GM18517 (cell line): Measurements from ENCODE around the gene OR1A1.
"Not testable (repeated sequence)": the region's sequence is repeated elsewhere in the genome, so short reads cannot be mapped to it uniquely, and the experiment has no call there.

Experiments
- ATAC-seq: cut with Tn5 transposase; IDR thresholded peaks from one replicate; pipeline ENCODE4 v1.9.1; 2021; ENCODE audit warnings: mild to moderate bottlenecking, moderate library complexity; ENCODE audit not compliant: unreplicated experiment

OR1A1 gene

GRCh38 chr17:3207367-3207766, at the start of gene OR1A1:
Gene OR1A1 (plus strand): TSS chr17:3207667. CDS start chr17:3215621, 7,954 bp downstream.
- no peak for ATAC-seq

- ATAC-seq, result no peak
These were observed 39.9 kb upstream of the OR1A1 start for GRCh38 chr17:3167574-3167973.

- ATAC-seq, result no peak
These were observed 17.5 kb upstream of the OR1A1 start for GRCh38 chr17:3189961-3190360.

- ATAC-seq, result no peak
These were observed 10.2 kb upstream of the OR1A1 start, which contains the start of gene OR1A2 for GRCh38 chr17:3197219-3197618. Gene OR1A2 (plus strand): TSS chr17:3197519. CDS start chr17:3197519, 0 bp downstream.

- ATAC-seq, result no peak
These were observed 1.0 kb downstream of the OR1A1 start for GRCh38 chr17:3208484-3208883.

- ATAC-seq, result no peak
These were observed 5.5 kb downstream of the OR1A1 start for GRCh38 chr17:3213001-3213400.

- ATAC-seq, result no peak
These were observed 6.1 kb downstream of the OR1A1 start for GRCh38 chr17:3213587-3213986.

GRCh38 chr17:3219978-3220377, 12.5 kb downstream of the OR1A1 start:
- ATAC-seq, result not testable (repeated sequence)

- ATAC-seq, result no peak
These were observed 14.4 kb downstream of the OR1A1 start for GRCh38 chr17:3221850-3222249.

GRCh38 chr17:3222505-3222904, 15.0 kb downstream of the OR1A1 start:
- ATAC-seq, result no peak

- not testable (repeated sequence) for ATAC-seq
These were observed 17.4 kb downstream of the OR1A1 start for GRCh38 chr17:3224721-3225352.

- not testable (repeated sequence) for ATAC-seq
These were observed 24.8 kb downstream of the OR1A1 start for GRCh38 chr17:3232300-3232699.

- not testable (repeated sequence) for ATAC-seq
These were observed 31.2 kb downstream of the OR1A1 start for GRCh38 chr17:3238685-3239084.

- not testable (repeated sequence) for ATAC-seq
These were observed 33.6 kb downstream of the OR1A1 start for GRCh38 chr17:3241044-3241443.

- ATAC-seq, result not testable (repeated sequence)
These were observed 37.4 kb downstream of the OR1A1 start for GRCh38 chr17:3244841-3245240.

GRCh38 chr17:3249013-3249412, 41.5 kb downstream of the OR1A1 start:
- ATAC-seq, result not testable (repeated sequence)

GRCh38 chr17:3256575-3256974, 49.1 kb downstream of the OR1A1 start:
- ATAC-seq, result no peak

- no peak for ATAC-seq
These were observed 52.7 kb downstream of the OR1A1 start for GRCh38 chr17:3260163-3260562.

- no peak for ATAC-seq
These were observed 53.1 kb downstream of the OR1A1 start for GRCh38 chr17:3260600-3260999.
